Type B pancreatic cell (in vitro differentiated cells): ENCODE measurements around the gene ZNF382. TPM values are rescaled to one million over a fixed set of nuclear protein-coding genes. Genes with fewer than 3 reads are reported as not detected.
A peak's percentile ranks its signal among the peaks of the same experiment; 100 is the strongest.
"Not testable (repeated sequence)": the region's sequence is repeated elsewhere in the genome, so short reads cannot be mapped to it uniquely, and the experiment has no call there.

Source experiments
- DNase-seq: peaks from one replicate; pipeline ENCODE4 v3.0.0; 2021; ENCODE audit warnings: mixed read lengths; ENCODE audit not compliant: unreplicated experiment; ENCODE audit errors: extremely low spot score
- H3K27ac Mint-ChIP-seq: 2 replicates; pipeline ENCODE4 v1.8.0; 2021; ENCODE audit warnings: mild to moderate bottlenecking, mixed read lengths
- H3K27me3 Mint-ChIP-seq: 2 replicates; pipeline ENCODE4 v1.8.0; 2021; ENCODE audit warnings: mixed read lengths
- H3K36me3 Mint-ChIP-seq: 2 replicates; pipeline ENCODE4 v1.8.0; 2021; ENCODE audit warnings: mixed read lengths
- H3K4me1 Mint-ChIP-seq: one replicate; pipeline ENCODE4 v1.8.0; 2021; ENCODE audit warnings: mixed read lengths; ENCODE audit not compliant: unreplicated experiment
- H3K4me3 Mint-ChIP-seq: 2 replicates; pipeline ENCODE4 v1.8.0; 2021; ENCODE audit warnings: mild to moderate bottlenecking, mixed read lengths
- H3K9me3 Mint-ChIP-seq: 2 replicates; pipeline ENCODE4 v1.8.0; 2021; ENCODE audit warnings: mixed read lengths
- CTCF ChIP-seq: fragments of 200-600 bp; sonication (generic); conservative IDR thresholded peaks from 2 replicates; pipeline ENCODE4 v1.5.0; 2021; ENCODE audit warnings: antibody characterized with exemption, mild to moderate bottlenecking
- total RNA-seq: library from RNA; stranded (reverse); gene quantifications from 2 replicates; pipeline ENCODE4 v1.2.1, GENCODE V29; 2021; ENCODE audit warnings: low replicate concordance

ZNF382 gene
- total RNA-seq, 1 donor from 2014 or later, result 17.5 TPM

GRCh38 chr19:36574741-36575140, 30.4 kb upstream of the ZNF382 start:
- H3K36me3 Mint-ChIP-seq, result peaks cover 54% of the 10 kb centered on the region
- no peaks in the 10 kb centered on the region for H3K9me3 Mint-ChIP-seq
- no peaks in the 10 kb centered on the region for H3K27me3 Mint-ChIP-seq
- H3K4me1 Mint-ChIP-seq, result peaks cover 17% of the 10 kb centered on the region
- H3K4me3 Mint-ChIP-seq, result peak overlapping the region; percentile 99
- peak overlapping the region; percentile 99 for H3K27ac Mint-ChIP-seq
- no peak for DNase-seq
- TF ChIP-seq CTCF, result no peak

GRCh38 chr19:36577271-36577996, 27.7 kb upstream of the ZNF382 start:
- Mint-ChIP-seq H3K27me3 (no peaks in the 10 kb centered on the region), H3K4me1 (peaks cover 17% of the 10 kb centered on the region), H3K9me3 (no peaks in the 10 kb centered on the region), H3K4me3 (no peak overlapping the region), H3K36me3 (peaks cover 62% of the 10 kb centered on the region), H3K27ac (no peak overlapping the region)
- DNase-seq, result no peak
- no peak for TF ChIP-seq CTCF

GRCh38 chr19:36579255-36579654, 25.9 kb upstream of the ZNF382 start:
- peaks cover 56% of the 10 kb centered on the region for H3K36me3 Mint-ChIP-seq
- peaks cover 8% of the 10 kb centered on the region for H3K4me1 Mint-ChIP-seq
- H3K4me3 Mint-ChIP-seq, result no peak overlapping the region
- H3K9me3 Mint-ChIP-seq, result no peaks in the 10 kb centered on the region
- no peak for TF ChIP-seq CTCF
- no peak for DNase-seq
- H3K27me3 Mint-ChIP-seq, result no peaks in the 10 kb centered on the region
- H3K27ac Mint-ChIP-seq, result no peak overlapping the region

- H3K9me3 Mint-ChIP-seq, H3K27me3 Mint-ChIP-seq, H3K27ac Mint-ChIP-seq, H3K4me3 Mint-ChIP-seq, DNase-seq: not testable (repeated sequence)
- Mint-ChIP-seq H3K4me1 (peaks cover 19% of the 10 kb centered on the region), H3K36me3 (peaks cover 11% of the 10 kb centered on the region)
These were observed 2.4 kb upstream of the ZNF382 start for GRCh38 chr19:36602681-36603080.

GRCh38 chr19:36604656-36605100, 435 bp upstream of the ZNF382 start:
- peak; percentile 71 for DNase-seq
- Mint-ChIP-seq H3K36me3 (peaks cover 29% of the 10 kb centered on the region), H3K4me3 (peak overlapping the region; percentile 94), H3K4me1 (peaks cover 19% of the 10 kb centered on the region), H3K27ac (peak overlapping the region; percentile 81), H3K27me3 (no peaks in the 10 kb centered on the region), H3K9me3 (no peaks in the 10 kb centered on the region)
- no peak for TF ChIP-seq CTCF

- Mint-ChIP-seq H3K4me1 (peaks cover 19% of the 10 kb centered on the region), H3K36me3 (peaks cover 33% of the 10 kb centered on the region), H3K27me3 (no peaks in the 10 kb centered on the region), H3K27ac (peak overlapping the region; percentile 81), H3K9me3 (no peaks in the 10 kb centered on the region), H3K4me3 (peak overlapping the region; percentile 94)
- DNase-seq, result no peak
- no peak for TF ChIP-seq CTCF
These were observed 865 bp downstream of the ZNF382 start for GRCh38 chr19:36605877-36606478.
